Left ventricle myocardium inferior (tissue), 1 donor: ENCODE data around the gene SNX32. TPM values are rescaled to one million over a fixed set of nuclear protein-coding genes. Genes with fewer than 3 reads are reported as not detected.
A peak's percentile ranks its signal among the peaks of the same experiment; 100 is the strongest.

Experiments
- DNase-seq: peaks from one replicate; pipeline ENCODE4 v3.0.0-alpha.2; 2020
- H3K27ac ChIP-seq: fragments of 200-600 bp; replicated peaks from 2 replicates; pipeline ENCODE4 v1.8.0; 2021
- H3K27me3 ChIP-seq: fragments of 200-600 bp; 2 replicates; pipeline ENCODE4 v1.8.0; 2021; ENCODE audit warnings: low read depth
- H3K36me3 ChIP-seq: fragments of 200-600 bp; 2 replicates; pipeline ENCODE4 v1.8.0; 2021
- H3K4me1 ChIP-seq: fragments of 200-600 bp; 2 replicates; pipeline ENCODE4 v1.8.0; 2021
- H3K4me3 ChIP-seq: fragments of 200-600 bp; 2 replicates; pipeline ENCODE4 v1.8.0; 2021; ENCODE audit warnings: mild to moderate bottlenecking, moderate library complexity
- H3K9me3 ChIP-seq: fragments of 200-600 bp; replicated peaks from 2 replicates; pipeline ENCODE4 v1.8.0; 2021
- CTCF ChIP-seq: fragments of 200-600 bp; IDR thresholded peaks from 2 replicates; pipeline ENCODE4 v1.8.0; 2021; ENCODE audit warnings: antibody characterized with exemption, mild to moderate bottlenecking, borderline replicate concordance
- intact Hi-C: fragments of 100-400 bp; cut with micrococcal nuclease; formaldehyde crosslinking; loops from one replicate; pipeline ENCODE4 v1.11.0; 2022
- total RNA-seq: library from RNA; stranded (reverse); fragmentation: NEBNext Ultra II Directional; extraction: Animal tissue kit (Norgen Biotek cat#: 25700); gene quantifications from one replicate; pipeline ENCODE4 v1.2.1, GENCODE V29; 2021
- donor health status: DM: no; HTN: yes; CAD: no; lungs with severe emphysema.

Gene SNX32
- total RNA-seq, 1 donor from 2014 or later, result not detected

- no peak overlapping the region for H3K27ac ChIP-seq
- intact Hi-C loops, result loop anchor here (10.0 kb wide), 1 partner anchor 110 kb away; no protein-coding TSS in a partner anchor
- no peaks in the 10 kb centered on the region for H3K9me3 ChIP-seq
- peak; percentile 100 for TF ChIP-seq CTCF
- peaks cover 44% of the 10 kb centered on the region for H3K36me3 ChIP-seq
- peak; percentile 78 for DNase-seq
- H3K4me3 ChIP-seq, result no peak overlapping the region
- peaks cover 45% of the 10 kb centered on the region for H3K4me1 ChIP-seq
- H3K27me3 ChIP-seq, result no peaks in the 10 kb centered on the region
Measured at GRCh38 chr11:65884716-65885092, 50.9 kb downstream of the SNX32 start.

GRCh38 chr11:65885231-65885630, 51.5 kb downstream of the SNX32 start:
- Histone ChIP-seq H3K36me3 (peaks cover 44% of the 10 kb centered on the region), H3K4me3 (no peak overlapping the region), H3K27me3 (no peaks in the 10 kb centered on the region), H3K27ac (no peak overlapping the region), H3K4me1 (peaks cover 50% of the 10 kb centered on the region), H3K9me3 (no peaks in the 10 kb centered on the region)
- intact Hi-C loops, result loop anchor here (10.0 kb wide), 1 partner anchor 110 kb away; no protein-coding TSS in a partner anchor
- TF ChIP-seq CTCF, result no peak
- DNase-seq, result no peak

GRCh38 chr11:65885808-65886536, 52.2 kb downstream of the SNX32 start:
- Histone ChIP-seq H3K27ac (no peak overlapping the region), H3K9me3 (no peaks in the 10 kb centered on the region), H3K4me1 (peaks cover 54% of the 10 kb centered on the region), H3K27me3 (no peaks in the 10 kb centered on the region), H3K36me3 (peaks cover 44% of the 10 kb centered on the region), H3K4me3 (no peak overlapping the region)
- DNase-seq, result no peak
- TF ChIP-seq CTCF, result no peak
- intact Hi-C loops, result loop anchor here (10.0 kb wide), 1 partner anchor 109 kb away; no protein-coding TSS in a partner anchor

GRCh38 chr11:65886826-65887722, 53.3 kb downstream of the SNX32 start:
- Histone ChIP-seq H3K36me3 (peaks cover 43% of the 10 kb centered on the region), H3K4me3 (peak overlapping the region; percentile 81), H3K4me1 (peaks cover 65% of the 10 kb centered on the region), H3K9me3 (no peaks in the 10 kb centered on the region), H3K27ac (peak overlapping the region; percentile 99), H3K27me3 (no peaks in the 10 kb centered on the region)
- DNase-seq, result no peak
- intact Hi-C loops, result loop anchor here (10.0 kb wide), 1 partner anchor 108 kb away; no protein-coding TSS in a partner anchor
- TF ChIP-seq CTCF, result no peak

GRCh38 chr11:65887723-65888162, 54.0 kb downstream of the SNX32 start:
- DNase-seq, result no peak
- TF ChIP-seq CTCF, result no peak
- Histone ChIP-seq H3K4me3 (peak overlapping the region; percentile 81), H3K36me3 (peaks cover 37% of the 10 kb centered on the region), H3K4me1 (peaks cover 72% of the 10 kb centered on the region), H3K27ac (peak overlapping the region; percentile 99), H3K9me3 (no peaks in the 10 kb centered on the region), H3K27me3 (no peaks in the 10 kb centered on the region)
- intact Hi-C loops, result loop anchor here (10.0 kb wide), 1 partner anchor 107 kb away; no protein-coding TSS in a partner anchor
